ENCODE results near the gene SMIM28.

Gene SMIM28

DNA sequence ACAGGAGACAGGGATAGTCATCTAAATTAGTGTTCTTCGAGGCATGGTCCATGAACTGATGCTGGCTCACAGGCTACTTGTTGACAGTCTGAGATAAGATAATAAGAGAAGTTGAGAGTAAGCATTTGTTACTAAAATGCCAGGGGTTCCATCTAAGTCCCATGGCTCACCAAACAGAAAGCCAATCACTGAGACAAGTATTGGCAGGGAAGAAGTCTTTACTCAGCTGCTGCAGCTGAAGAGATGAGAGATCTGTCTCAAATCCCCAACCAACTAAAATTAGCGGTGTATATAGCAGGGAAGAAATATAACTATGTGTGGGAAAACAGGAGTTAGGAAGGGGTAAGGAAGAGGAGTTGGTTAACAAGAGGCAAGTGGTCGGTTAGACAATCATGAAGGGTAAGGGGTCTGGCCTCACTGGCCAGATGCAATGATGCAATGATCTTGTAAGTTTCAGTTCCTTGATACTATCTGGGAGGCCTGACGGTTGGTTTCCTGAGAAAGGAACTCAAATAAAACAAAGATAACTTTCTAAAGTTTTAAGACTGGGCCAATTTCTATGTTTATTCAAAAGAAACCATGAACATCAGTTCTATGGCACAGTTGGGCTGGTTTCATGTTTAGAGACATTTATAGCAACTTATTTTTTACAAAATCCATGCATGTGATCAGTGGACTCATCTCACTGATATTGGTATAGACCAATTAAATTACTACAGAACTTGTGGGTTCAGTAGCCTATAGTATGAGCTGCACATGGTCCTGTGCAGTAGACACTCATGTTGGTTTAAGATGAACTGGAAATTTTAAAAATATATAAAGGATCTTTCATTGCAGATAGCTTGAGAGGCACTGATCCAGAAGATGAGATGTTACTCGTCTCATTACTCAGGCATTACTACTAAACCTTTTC, 16.4 kb downstream of the SMIM28 start:
- POLR2A ChIA-PET: interaction anchor here (0.6 kb wide), 1 partner anchor 53 kb away, joined by 3 read pairs; no protein-coding TSS in a partner anchor
- no peak for DNase-seq (ENCODE audit: extremely low spot score)
- TF ChIP-seq LEF1 (IDR thresholded peaks at IDR 0.05; ENCODE audit: borderline replicate concordance) (no peak), SUZ12 (IDR thresholded peaks at IDR 0.05) (no peak), FOXA1 (IDR thresholded peaks at IDR 0.05) (no peak), NFRKB (IDR thresholded peaks at IDR 0.05) (no peak), TARDBP (IDR thresholded peaks at IDR 0.05) (no peak), FOXM1 (IDR thresholded peaks at IDR 0.05; ENCODE audit: borderline replicate concordance) (no peak), SP1 (IDR thresholded peaks at IDR 0.05) (no peak), ELF4 (IDR thresholded peaks at IDR 0.05) (no peak), L3MBTL2 (conservative IDR thresholded peaks at IDR 0.05) (no peak), CTBP1 (IDR thresholded peaks at IDR 0.05; ENCODE audit: borderline replicate concordance) (no peak), BHLHE40 (IDR thresholded peaks at IDR 0.05; ENCODE audit: borderline replicate concordance) (no peak), HDGF (IDR thresholded peaks at IDR 0.05; ENCODE audit: borderline replicate concordance) (no peak), ZNF384 (IDR thresholded peaks at IDR 0.05) (no peak), ARNT (IDR thresholded peaks at IDR 0.05) (no peak), FOXK2 (IDR thresholded peaks at IDR 0.05) (no peak)
- TF ChIP-seq, protein P1, sequence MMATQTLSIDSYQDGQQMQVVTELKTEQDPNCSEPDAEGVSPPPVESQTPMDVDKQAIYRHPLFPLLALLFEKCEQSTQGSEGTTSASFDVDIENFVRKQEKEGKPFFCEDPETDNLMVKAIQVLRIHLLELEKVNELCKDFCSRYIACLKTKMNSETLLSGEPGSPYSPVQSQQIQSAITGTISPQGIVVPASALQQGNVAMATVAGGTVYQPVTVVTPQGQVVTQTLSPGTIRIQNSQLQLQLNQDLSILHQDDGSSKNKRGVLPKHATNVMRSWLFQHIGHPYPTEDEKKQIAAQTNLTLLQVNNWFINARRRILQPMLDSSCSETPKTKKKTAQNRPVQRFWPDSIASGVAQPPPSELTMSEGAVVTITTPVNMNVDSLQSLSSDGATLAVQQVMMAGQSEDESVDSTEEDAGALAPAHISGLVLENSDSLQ (IDR thresholded peaks at IDR 0.05): no peak
- CTCF ChIA-PET: interaction anchor here (0.6 to 0.7 kb wide), 3 partner anchors 9 to 780 kb away, joined by 3 to 5 read pairs (median 3); partner anchors contain the start of gene HEBP2

DNA sequence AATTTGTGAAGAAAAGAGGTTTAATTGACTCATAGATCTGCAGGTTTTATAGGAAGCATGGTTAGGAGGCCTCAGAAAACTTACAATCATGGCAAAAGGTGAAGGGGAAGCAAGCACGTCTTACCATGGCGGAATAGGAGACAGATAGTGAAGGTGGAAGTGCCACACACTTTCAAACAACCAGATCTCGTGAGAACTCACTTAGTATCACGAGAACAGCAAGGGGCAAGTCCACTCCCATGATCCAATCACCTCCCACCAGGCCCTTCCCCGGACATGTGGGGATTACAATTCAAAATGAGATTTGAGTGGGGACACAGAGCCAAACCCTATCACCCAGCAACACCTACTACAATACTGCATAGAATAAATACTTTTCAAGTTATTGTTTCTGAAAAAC, 19.0 kb downstream of the SMIM28 start:
- ChIA-PET CTCF (interaction anchor here (0.9 kb wide), 1 partner anchor 281 kb away, joined by 3 read pairs; no protein-coding TSS in a partner anchor), POLR2A (no interaction called here)
- TF ChIP-seq, protein P1 (IDR thresholded peaks at IDR 0.05): no peak
- TF ChIP-seq FOXA1 (IDR thresholded peaks at IDR 0.05) (no peak), ZNF384 (IDR thresholded peaks at IDR 0.05) (no peak), NFRKB (IDR thresholded peaks at IDR 0.05) (no peak), SP1 (IDR thresholded peaks at IDR 0.05) (no peak), CTBP1 (IDR thresholded peaks at IDR 0.05; ENCODE audit: borderline replicate concordance) (no peak), SUZ12 (IDR thresholded peaks at IDR 0.05) (no peak), BHLHE40 (IDR thresholded peaks at IDR 0.05; ENCODE audit: borderline replicate concordance) (no peak), LEF1 (IDR thresholded peaks at IDR 0.05; ENCODE audit: borderline replicate concordance) (no peak), FOXK2 (IDR thresholded peaks at IDR 0.05) (no peak), HDGF (IDR thresholded peaks at IDR 0.05; ENCODE audit: borderline replicate concordance) (no peak), FOXM1 (IDR thresholded peaks at IDR 0.05; ENCODE audit: borderline replicate concordance) (no peak), TARDBP (IDR thresholded peaks at IDR 0.05) (no peak), L3MBTL2 (conservative IDR thresholded peaks at IDR 0.05) (no peak), ELF4 (IDR thresholded peaks at IDR 0.05) (no peak), ARNT (IDR thresholded peaks at IDR 0.05) (no peak)
- DNase-seq (ENCODE audit: extremely low spot score): no peak

DNA sequence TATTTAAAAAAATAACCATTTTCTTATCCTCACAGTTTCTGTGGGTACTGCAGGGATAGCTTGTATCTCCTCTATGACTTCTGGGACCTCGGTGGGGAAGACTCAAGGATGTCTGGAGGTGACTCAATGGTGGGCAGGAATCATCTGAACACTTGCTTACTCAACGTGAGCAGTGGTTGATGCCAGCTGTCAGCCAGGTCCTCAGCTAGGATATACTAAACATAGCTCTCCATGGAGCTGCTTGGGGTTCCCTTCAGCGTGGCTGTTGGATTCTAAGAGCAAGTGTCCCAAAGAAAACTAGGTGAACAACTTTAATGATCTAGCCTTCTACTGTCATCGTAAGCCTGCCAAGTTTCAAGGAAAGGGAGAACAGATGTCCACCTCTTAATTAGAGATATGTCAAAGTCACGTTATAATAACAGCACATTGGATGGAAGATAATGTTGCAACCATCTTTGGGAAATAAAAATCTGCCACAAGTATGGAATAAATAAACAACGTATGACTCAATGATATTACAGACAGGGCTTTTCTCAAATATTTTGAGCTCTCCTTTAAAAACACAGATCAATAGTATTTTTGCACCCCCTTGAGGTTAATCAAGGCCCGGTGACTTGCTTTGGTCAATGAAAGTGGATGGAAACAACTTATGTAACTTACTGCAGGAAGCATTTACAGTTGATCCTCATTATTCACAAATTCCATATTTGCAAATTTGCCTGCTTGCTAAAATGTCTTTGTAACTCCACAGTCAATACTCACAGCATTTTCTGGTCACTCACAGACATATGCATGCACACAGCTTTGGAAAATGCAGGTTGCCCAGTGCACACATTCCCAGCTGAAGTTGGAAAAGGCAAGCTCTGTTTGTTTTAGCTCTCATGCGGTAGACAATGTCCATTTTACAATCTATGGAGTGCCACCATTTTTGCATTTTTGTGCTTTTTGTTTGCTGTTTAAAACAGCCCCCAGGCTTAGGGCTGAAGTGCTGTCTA, 19.7 kb downstream of the SMIM28 start:
- POLR2A ChIA-PET: no interaction called here
- no peak for DNase-seq (ENCODE audit: extremely low spot score)
- TF ChIP-seq FOXK2 (IDR thresholded peaks at IDR 0.05) (no peak), LEF1 (IDR thresholded peaks at IDR 0.05; ENCODE audit: borderline replicate concordance) (no peak), FOXM1 (IDR thresholded peaks at IDR 0.05; ENCODE audit: borderline replicate concordance) (no peak), ARNT (IDR thresholded peaks at IDR 0.05) (no peak), ELF4 (IDR thresholded peaks at IDR 0.05) (no peak), SUZ12 (IDR thresholded peaks at IDR 0.05) (no peak)
- CTCF ChIA-PET: interaction anchor here (0.9 kb wide), 1 partner anchor 281 kb away, joined by 3 read pairs; no protein-coding TSS in a partner anchor

DNA sequence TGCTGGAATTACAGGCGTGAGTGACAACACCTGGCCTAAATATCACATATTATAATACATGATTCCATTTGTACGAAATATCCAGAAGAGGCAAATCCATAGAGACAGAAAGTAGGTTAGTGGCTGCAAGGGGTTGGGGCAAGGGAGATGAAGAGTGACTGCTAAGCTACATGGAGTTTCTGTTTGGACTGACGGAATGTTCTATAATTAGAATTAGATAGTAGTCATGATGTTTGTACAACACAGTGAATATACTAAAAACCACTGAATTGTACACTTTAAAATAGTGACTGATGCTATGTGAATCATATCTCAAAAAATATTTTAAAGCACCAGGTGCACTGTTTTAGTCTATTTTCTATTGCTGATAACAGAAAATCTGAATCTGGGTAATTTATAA, 22.6 kb downstream of the SMIM28 start:
- CTCF ChIA-PET: no interaction called here
- TF ChIP-seq FOXM1 (IDR thresholded peaks at IDR 0.05; ENCODE audit: borderline replicate concordance) (no peak), FOXA1 (IDR thresholded peaks at IDR 0.05) (no peak), CTBP1 (IDR thresholded peaks at IDR 0.05; ENCODE audit: borderline replicate concordance) (no peak), SUZ12 (IDR thresholded peaks at IDR 0.05) (no peak), FOXK2 (IDR thresholded peaks at IDR 0.05) (no peak), BHLHE40 (IDR thresholded peaks at IDR 0.05; ENCODE audit: borderline replicate concordance) (no peak), HDGF (IDR thresholded peaks at IDR 0.05; ENCODE audit: borderline replicate concordance) (no peak), TARDBP (IDR thresholded peaks at IDR 0.05) (no peak)
- TF ChIP-seq, protein P1 (IDR thresholded peaks at IDR 0.05): no peak
- POLR2A ChIA-PET: no interaction called here
- no peak for DNase-seq (ENCODE audit: extremely low spot score)

Data from HEK293T (cell line).